ENCODE measurements around the gene TTYH2.

DNA sequence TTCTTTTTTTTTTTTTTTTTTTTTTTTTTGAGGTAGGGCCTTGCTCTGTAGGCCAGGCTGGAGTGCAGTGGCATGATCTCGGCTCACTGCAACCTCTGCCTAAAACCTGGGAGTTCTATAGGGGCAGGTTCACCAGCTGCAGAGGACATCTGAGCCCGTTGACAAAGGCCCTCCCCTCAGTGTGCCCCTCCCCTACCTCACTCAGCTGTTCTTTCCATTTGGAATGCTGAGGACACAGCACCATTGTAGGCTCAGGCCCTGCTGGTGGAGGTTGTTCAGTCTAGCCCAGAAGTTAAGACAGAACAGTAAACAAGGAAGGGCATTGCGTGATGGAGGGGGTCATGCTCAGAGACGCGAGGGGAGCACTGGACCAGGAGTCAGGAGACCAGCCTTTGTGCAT is 90.8 kb downstream of the TTYH2 start:
- TF ChIP-seq EZH2phosphoT487 (IDR thresholded peaks at IDR 0.05; ENCODE audit: insufficient read depth, low read depth), result no peak
- no peak for TF ChIP-seq EZH2 (IDR thresholded peaks at IDR 0.05; ENCODE audit: insufficient read depth, poor library complexity, severe bottlenecking)
